ENCODE results near the gene PRPH.

PRPH gene

GRCh38 chr12:49345825-49346658, 51.1 kb downstream of the PRPH start:
- Histone ChIP-seq H3K36me3 (ENCODE audit: insufficient read depth, low read depth, low read length) (no peaks in the 10 kb centered on the region), H3K4me1 (ENCODE audit: insufficient read depth, low read length) (peaks cover 9% of the 10 kb centered on the region), H3K27ac (ENCODE audit: low read length) (no peak overlapping the region), H3K4me3 (ENCODE audit: low read length) (peak overlapping the region; percentile 55; the same call in 1 of the 2 replicates), H3K27me3 (ENCODE audit: insufficient read depth, low read length) (peaks cover 94% of the 10 kb centered on the region), H3K9me3 (ENCODE audit: insufficient read depth, low read depth, low read length) (no peaks in the 10 kb centered on the region), H3K9ac (ENCODE audit: low read depth, low read length) (no peak overlapping the region)

DNA sequence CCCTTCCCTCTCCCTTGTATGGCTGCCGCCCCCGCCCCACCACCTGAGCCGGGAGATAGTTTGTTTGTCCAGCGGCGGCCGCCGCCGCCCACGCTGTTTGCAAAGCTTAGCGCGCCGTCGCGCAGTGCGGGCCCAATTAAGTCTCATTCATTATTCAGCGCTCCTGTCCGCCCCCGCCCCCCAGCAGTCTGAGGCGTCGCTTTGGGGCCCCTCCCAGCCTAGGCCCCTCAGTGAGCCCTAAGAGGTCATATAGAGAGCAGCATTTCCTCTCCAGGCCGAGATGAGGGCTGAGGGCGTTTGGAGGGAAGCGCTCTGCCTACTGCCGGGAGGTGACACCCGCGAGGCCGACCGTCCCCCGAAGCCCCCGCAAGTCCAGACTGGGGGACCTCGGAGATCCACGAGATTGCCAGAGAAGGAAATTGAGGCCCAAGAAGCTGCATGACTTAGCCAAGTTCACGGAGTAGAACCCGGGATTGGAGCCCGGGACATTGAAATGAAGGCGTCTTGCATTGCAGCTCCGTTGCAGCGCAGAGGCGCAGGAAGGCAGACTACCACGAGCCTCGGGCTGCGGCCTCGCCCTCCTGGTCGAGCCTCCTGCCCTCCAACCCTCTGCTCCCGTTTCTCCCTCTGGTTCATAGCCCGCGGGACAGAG, 51.8 kb downstream of the PRPH start, which contains the start of gene DNAJC22:
Gene DNAJC22 (plus strand): TSS at position 230 of the 652 bp plus-strand sequence. CDS start 1,985 bp downstream, outside the sequence.
- H3K4me3 ChIP-seq (ENCODE audit: low read length) = peak within 1 kb of the TSS; percentile 55; the same call in 1 of the 2 replicates
- H3K9me3 ChIP-seq (ENCODE audit: insufficient read depth, low read depth, low read length) = no peaks in the 10 kb centered on the region
- no peak within 1 kb of the TSS for H3K9ac ChIP-seq (ENCODE audit: low read depth, low read length)
- peaks cover 9% of the 10 kb centered on the region for H3K4me1 ChIP-seq (ENCODE audit: insufficient read depth, low read length)
- no peaks in the 10 kb centered on the region for H3K36me3 ChIP-seq (ENCODE audit: insufficient read depth, low read depth, low read length)
- H3K27ac ChIP-seq (ENCODE audit: low read length) = no peak within 1 kb of the TSS
- H3K27me3 ChIP-seq (ENCODE audit: insufficient read depth, low read length) = peaks cover 91% of the 10 kb centered on the region

DNA sequence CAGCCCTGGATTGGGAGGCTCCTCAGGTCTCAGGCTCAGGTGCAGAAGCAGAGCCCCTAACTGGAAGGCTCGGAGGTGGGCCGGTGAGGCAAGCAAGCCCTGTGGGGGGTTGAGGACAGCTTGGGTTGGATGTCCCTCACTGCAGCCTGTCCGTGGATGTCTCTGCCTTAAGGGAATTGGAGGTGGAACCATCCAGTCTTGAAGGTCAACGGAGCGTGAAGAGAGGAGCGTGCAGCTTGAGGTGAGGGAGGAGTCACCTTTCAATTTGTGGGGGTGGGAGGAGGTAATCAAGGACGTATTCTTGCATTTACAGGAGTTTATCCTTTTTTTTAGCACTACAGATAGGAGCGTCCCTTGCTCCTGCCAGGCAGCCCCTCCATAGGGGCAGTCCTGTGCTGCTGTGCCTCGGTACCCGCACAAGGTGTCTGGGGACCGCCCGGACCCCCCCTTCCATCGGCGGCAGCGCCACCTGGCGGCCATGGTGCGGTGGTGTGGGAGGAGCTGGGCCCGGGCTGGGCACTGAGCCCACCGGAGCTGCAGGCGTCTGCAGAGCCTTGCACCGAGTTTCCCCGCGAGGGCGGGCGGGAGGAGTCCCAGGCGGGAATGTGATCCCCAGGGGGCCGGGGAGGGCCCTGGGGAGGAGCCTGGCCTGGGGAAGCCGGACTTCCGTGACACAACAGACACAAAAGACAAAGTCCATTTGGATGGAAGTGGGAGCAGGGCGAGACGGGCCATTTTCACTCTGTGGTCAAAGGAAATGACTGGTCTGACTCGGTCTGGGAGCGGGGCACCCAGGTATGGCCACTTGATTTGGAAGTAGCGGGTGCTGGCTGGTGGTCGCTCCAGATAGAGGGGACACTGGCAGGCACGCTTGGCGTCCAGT, 52.6 kb downstream of the PRPH start:
- Histone ChIP-seq H3K27ac (ENCODE audit: low read length) (no peak overlapping the region), H3K4me1 (ENCODE audit: insufficient read depth, low read length) (peaks cover 9% of the 10 kb centered on the region), H3K4me3 (ENCODE audit: low read length) (peak overlapping the region; percentile 50; the same call in 1 of the 2 replicates), H3K9me3 (ENCODE audit: insufficient read depth, low read depth, low read length) (no peaks in the 10 kb centered on the region), H3K36me3 (ENCODE audit: insufficient read depth, low read depth, low read length) (no peaks in the 10 kb centered on the region), H3K9ac (ENCODE audit: low read depth, low read length) (no peak overlapping the region), H3K27me3 (ENCODE audit: insufficient read depth, low read length) (peaks cover 85% of the 10 kb centered on the region)

Data from iPS-20b (cell line).